ENCODE data around the gene PRB2.
"Not testable (repeated sequence)": the region's sequence is repeated elsewhere in the genome, so short reads cannot be mapped to it uniquely, and the experiment has no call there.

The PRB2 gene

DNA sequence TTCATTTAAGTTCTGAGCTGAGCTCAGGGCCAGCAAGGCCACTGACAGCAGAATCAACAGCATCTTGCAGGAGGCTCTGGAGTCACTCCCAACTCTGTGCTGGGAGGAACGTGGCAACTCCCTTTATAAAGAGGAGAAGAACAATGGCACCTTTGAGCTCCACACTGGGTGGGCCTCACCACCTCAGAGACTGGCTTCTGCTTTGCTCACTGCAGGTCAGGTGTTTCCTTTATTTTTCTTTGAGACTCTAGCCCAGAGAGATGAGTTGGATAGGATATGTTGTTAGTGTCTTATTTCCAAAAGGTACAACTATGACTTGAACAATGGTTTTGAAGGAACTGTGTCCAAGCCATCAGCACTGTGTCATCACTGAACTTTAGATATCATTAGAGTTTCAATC is at the start of gene PRB2:
Gene PRB2, minus strand, starts transcription at position 101 of the 400 bp plus-strand sequence. Its CDS starts 38 bp downstream, at position 63.
- FAIRE-seq, result not testable (repeated sequence)

DNA sequence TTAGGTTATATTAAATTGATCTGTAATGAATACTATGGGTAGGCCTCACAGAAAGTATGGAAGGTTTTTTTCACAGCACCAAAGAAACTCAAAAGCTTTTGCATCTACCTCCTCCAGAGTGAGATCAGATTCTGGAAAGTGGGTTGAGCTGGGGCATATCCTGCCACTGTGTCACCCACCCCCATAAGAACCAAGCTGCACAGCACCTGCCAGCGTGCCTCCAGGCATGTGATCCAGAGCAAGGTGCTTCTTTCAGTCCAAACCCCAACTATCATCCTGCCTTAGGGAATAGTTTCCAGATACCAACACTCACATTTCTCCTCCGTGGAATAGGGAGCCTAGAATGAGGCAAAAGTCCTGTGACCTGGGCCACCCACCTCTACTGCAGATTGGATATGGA is 42.6 kb upstream of the PRB2 start:
- FAIRE-seq, result no peak

DNA sequence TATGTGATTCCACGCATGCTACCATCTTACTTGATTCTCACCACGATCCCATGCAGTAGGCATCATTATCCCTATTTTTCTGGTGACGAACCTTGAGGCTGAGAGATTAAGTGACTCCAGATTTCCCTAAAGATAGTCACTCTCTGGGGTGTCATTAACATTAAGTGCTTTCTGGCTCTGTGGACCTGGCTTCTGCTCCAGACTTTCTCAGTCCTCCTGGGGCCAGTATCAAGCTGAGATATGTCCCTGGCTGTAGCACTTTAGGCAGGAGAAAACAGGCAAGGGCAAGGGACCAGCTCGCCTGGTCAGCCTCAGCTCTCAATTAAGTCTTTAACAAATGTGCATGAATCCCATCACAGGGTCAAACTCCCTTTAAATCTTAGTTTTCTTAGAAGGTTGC is 38.3 kb upstream of the PRB2 start:
- no peak for FAIRE-seq

DNA sequence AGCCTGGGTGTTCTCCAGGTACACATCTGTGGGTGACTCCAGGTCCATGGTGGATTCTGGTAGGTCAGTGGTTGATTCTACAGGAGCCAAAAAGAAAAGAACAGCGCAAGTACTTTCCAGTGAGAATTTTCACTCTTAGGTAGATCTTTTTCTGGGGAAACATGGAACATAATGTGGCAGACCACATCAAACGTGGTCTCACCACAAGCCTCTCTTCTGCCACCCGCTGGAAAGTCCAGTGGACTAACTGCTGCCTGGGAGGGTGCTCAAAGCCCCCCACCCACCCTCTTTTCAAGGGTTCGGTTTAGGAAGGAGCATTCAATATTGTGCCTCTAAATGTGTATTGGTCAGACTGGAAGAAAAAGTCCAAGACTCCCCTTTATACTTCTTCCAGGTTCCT is 36.1 kb upstream of the PRB2 start:
- FAIRE-seq, result no peak

DNA sequence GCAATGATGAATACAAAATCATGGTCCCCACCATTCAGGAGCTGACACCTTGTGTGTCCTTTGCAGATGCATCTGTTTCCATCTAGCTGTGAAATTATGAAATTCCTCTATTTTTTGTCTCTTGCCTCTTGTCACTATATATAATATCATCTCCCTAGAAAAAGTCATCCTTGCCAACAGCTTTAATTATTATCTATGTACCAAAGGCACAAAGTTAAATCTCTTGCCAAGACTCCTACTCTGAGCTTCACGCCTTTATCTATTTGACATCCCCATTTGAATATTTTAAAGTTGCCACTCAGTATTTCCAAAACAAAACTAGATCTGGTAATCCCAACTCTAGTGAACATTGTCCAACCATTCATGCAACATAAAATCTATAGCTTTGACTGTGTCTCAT is 32.0 kb upstream of the PRB2 start:
- no peak for FAIRE-seq

DNA sequence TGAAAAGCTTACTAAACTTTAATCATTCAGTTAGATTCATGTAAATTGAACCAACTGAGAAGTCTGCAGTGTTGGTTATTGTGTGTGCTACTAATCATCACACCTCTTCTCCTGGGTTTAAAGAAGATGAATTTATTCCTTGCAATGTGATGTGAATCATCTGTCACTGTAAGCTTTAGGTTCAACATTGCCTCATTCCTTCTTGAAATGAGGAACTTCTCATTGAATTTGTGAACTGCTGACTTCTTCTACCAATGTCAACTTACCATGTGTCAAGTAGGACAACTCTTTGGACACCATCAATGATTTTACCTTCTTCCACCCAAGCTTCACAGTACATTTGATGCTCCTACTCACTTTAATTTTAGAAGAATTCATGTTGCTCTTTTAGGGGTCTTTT is 17.4 kb upstream of the PRB2 start:
- no peak for FAIRE-seq

DNA sequence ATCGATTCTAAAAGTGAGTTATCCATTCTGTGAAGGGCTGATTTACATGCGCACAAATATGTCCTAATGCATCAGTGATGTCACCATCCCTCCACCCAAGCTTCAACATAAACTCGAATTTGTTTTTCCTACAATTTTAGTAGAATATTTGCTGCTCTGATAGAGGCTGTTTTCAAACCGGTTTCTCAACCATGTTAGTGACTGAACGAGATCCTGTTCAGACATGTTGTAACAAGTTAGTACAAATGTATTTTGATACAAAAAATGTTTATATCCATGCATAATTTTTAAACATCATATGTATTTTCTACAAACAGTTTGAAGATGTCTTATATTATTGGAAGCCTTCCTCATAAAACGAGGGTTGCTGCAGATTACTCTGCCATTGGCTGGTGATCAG is 12.7 kb upstream of the PRB2 start:
- no peak for FAIRE-seq

DNA sequence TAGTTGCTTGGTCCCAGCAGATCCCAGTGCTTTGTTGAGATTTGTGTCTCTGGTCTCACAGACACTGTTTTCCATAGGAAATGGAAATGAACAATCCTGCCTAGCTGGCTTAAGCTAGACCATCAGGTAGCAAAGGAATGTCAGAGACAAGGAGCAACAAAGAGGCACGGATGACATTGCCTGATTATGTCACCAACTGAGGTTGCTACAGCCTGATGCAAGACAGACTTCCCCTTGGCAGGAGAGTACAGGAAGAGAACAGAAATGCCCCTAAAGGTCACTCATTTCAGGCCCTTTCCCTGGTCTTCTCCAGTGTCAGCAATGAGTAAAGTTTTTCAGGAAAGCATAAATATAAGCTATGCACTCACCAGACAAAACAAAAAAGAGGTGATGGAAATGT is 2.0 kb upstream of the PRB2 start:
- FAIRE-seq, result no peak

DNA sequence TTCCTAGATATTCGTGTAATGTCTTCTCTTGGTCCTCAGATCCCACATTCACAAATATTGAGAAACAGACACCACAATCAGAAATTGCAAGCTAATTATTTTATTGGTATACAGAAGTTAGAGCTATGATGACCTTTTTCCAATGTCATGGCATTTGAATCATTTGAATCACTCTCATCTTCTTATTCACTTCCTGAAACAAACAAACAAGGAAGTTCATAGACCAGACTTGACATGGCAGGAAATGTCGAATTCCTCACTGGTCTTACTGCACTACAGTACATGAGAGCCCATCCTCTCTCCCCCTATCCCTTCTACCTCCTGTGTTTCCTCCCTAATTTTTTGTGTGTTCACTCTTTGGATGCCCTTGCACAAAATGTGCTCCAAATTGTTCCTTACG is 3.9 kb downstream of the PRB2 start:
- not testable (repeated sequence) for FAIRE-seq

DNA sequence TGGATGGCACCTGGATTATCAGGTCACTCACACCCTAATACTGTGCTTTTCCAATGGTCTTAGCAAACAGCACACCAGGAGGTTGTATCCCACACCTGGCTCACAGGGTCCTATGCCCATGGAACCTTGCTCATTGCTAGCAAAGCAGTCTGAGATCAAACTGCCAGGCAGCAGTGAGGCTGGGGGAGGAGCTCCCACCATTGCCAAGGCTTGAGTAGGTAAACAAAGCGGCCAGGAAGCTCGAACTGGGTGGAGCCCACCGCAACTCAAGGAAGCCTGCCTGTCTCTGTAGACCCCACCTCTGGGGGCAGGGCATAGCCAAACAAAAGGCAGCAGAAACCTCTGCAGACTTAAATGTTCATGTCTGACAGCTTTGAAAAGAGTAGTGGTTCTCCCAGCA is 17.9 kb downstream of the PRB2 start:
- not testable (repeated sequence) for FAIRE-seq

DNA sequence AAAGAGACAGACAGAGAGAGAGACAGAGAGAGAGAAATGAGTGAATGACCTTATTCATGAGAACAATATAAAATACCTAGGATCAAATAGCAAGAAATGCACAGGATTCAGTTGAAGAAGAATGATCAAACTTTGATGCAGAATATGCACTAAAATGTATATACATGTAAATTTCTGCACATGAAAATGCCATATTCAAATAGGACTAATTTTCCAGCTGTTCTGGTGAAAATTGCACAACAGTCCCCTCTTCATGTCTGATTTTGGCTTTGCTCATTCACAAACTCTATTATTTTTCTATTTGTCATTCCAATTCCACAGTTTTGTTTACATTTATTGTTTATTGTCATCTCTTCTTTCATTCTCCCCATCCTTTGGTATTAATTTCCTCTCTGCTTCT is 34.2 kb downstream of the PRB2 start:
- FAIRE-seq, result no peak

DNA sequence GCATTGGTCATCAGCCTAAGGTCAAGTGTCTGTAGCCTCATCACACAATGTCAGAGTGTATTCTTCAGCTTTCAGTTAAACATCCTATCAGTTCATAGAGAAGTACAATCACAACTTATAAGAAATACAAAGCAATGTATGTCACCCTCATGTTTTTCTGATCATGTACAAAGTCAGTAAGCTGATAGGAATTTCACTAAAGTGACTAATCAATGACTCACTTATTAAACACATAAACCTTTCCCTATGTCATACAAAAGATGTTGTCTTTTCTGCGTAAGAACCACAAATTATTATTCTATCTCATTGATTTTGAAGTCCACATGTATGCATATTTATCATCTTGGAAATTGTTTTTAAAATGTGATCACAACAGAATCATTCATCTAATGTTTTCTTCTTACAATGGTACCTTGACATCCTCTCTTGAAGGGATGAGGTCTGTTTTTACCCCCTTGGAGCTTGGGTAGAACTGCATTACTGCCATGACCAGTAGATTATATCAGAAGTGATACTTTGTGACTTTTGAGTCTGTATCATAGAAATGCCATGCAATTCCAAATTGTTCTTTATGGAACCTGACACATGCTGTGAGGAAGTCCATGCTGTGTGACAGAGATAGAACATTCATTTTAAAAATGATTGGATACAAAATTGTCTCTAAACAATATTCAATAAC is 35.0 kb downstream of the PRB2 start:
- FAIRE-seq, result not testable (repeated sequence)

DNA sequence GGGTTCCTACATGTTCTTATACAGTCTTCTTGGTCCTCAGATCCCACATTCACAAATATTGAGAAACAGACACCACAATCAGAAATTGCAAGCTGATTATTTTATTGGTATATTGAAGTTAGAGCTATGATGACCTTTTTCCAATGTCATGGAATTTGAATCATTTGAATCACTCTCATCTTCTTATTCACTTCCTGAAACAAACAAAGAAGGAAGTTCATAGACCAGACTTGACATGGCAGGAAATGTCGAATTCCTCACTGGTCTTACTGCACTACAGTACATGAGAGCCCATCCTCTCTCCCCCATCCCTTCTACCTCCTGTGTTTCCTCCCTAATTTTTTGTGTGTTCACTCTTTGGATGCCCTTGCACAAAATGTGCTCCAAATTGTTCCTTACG is 43.6 kb downstream of the PRB2 start:
- FAIRE-seq, result not testable (repeated sequence)

DNA sequence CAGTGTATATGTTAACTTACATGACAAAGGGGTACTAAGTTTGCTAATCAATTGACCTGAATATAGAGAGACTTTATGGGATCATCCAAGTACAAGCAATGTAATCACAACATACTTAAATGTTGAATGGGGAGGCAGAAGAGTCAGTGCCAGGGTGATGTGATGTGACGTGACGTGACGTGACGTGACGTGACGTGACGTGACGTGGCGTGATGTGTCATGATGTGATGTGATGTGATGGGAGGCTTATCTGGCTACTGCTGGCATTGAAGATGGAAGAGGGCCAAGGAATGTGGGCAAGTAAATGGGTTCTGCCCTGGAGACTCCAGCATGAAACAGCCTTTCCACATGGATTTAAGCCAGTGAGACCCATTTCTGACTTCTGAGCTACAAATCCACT is 46.9 kb downstream of the PRB2 start:
- FAIRE-seq, result no peak

DNA sequence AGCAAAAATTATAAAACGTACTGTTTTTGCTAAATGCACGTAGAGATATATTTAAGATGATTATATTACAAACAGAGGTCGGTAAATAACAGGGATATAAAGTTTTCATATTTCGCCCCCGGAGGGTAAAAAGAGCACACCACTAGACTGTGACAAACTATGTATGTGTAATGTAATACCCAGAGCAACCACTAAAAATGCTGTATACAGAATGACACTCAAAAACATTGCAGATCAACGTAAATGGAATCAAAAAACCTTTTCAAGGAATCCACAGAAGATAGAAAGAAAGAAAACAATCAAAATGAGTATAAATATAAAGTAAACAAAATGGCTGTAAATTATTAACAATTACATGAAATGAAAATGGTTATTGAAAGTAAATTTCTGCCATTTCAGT is 47.6 kb downstream of the PRB2 start:
- peak; percentile 21 for FAIRE-seq

DNA sequence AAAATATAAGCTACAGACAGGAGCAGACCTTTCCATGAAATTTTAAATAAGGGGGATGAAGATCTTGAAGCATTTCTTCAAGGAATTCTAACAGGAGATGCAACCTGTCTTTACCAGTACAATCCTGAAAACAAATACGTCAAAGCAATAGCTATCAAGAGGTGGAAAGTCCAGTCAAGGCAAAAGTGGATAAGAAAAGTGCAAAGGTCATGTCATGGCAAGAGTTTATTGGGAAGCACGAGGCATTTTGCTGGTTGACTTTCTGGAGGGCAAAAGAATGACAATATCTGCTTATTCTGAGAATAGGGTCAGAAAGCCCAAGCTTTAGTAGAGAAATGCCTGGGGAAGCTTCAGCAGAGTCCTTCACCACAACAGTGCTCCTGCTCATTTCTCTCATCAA is 50.9 kb downstream of the PRB2 start:
- no peak for FAIRE-seq
